Measurements from ENCODE around the gene NXN. TPM values are rescaled to one million over a fixed set of nuclear protein-coding genes. Genes with fewer than 3 reads are reported as not detected.

Gene NXN
- total RNA-seq, 4 donors from 2014 or later = 10.6 to 222 (median 13.8) TPM

GRCh38 chr17:917391-917811 is 62.2 kb downstream of the NXN start:
- peak overlapping the region; percentile 15 to 58 (median 31) for H3K27ac ChIP-seq
- H3K27me3 ChIP-seq = no peaks in the 10 kb centered on the region
- DNase-seq = no peak
- intact Hi-C loops (cut with DNase I; ENCODE audit: low total_unique reads) (loop anchor here (10.0 kb wide), 1 partner anchor 57 kb away; the partner anchor contains the start of gene NXN), in situ Hi-C loops (cut with MboI; ENCODE audit: low pct_ligation_motif_present in 1 of 4, low pct_unique_long_range_greater_than_20kb in 1 of 4, low sequenced_read_pairs in 3 of 4) (no loop called here)
- no peaks in the 10 kb centered on the region for H3K36me3 ChIP-seq
- no peak overlapping the region for H3K4me3 ChIP-seq
- H3K4me1 ChIP-seq = peaks cover 3 to 19% (median 6%) of the 10 kb centered on the region in 4 donors
- 84 to 85% methylated on average over 4 to 19 of the region's 19 CpGs for WGBS, 2 donors (ENCODE audit: low coverage in 1 of 2)
- no peak for TF ChIP-seq CTCF (IDR thresholded peaks at IDR 0.05)
- no peak for TF ChIP-seq POLR2A (IDR thresholded peaks at IDR 0.05)
- TF ChIP-seq POLR2AphosphoS5 (IDR thresholded peaks at IDR 0.05) = no peak
- no peaks in the 10 kb centered on the region for H3K9me3 ChIP-seq

GRCh38 chr17:916315-916714 is 63.3 kb downstream of the NXN start:
- intact Hi-C loops (cut with DNase I; ENCODE audit: low total_unique reads) = loop anchor here (10.0 kb wide), 1 partner anchor 58 kb away; the partner anchor contains the start of gene NXN
- no peaks in the 10 kb centered on the region for H3K27me3 ChIP-seq
- 87 to 92% methylated on average over 2 to 7 of the region's 7 CpGs for WGBS, 2 donors (ENCODE audit: low coverage in 1 of 2)
- H3K4me1 ChIP-seq = peaks cover 3 to 18% (median 6%) of the 10 kb centered on the region in 4 donors
- H3K9me3 ChIP-seq = no peaks in the 10 kb centered on the region
- H3K27ac ChIP-seq = peak overlapping the region; percentile 37 to 72 (median 54)
- in situ Hi-C loops (cut with MboI; ENCODE audit: low pct_ligation_motif_present in 1 of 4, low pct_unique_long_range_greater_than_20kb in 1 of 4, low sequenced_read_pairs in 3 of 4) = no loop called here
- H3K4me3 ChIP-seq = no peak overlapping the region
- TF ChIP-seq POLR2AphosphoS5 (IDR thresholded peaks at IDR 0.05) (no peak), CTCF (IDR thresholded peaks at IDR 0.05) (peak in 1 of 5 experiments; percentile 23)
- DNase-seq = no peak
- H3K36me3 ChIP-seq = no peaks in the 10 kb centered on the region

- H3K27ac ChIP-seq = peak overlapping the region; percentile 37 to 72 (median 54)
- TF ChIP-seq CTCF (IDR thresholded peaks at IDR 0.05) (no peak), POLR2A (IDR thresholded peaks at IDR 0.05) (no peak), EP300 (IDR thresholded peaks at IDR 0.05; ENCODE audit: low read depth) (no peak), POLR2AphosphoS5 (IDR thresholded peaks at IDR 0.05) (no peak)
- peaks cover 3 to 16% (median 6%) of the 10 kb centered on the region in 4 donors for H3K4me1 ChIP-seq
- H3K9me3 ChIP-seq = no peaks in the 10 kb centered on the region
- no peak overlapping the region for H3K4me3 ChIP-seq
- WGBS, 2 donors (ENCODE audit: low coverage in 1 of 2) = 40 to 61% methylated on average over 9 to 10 of the region's 10 CpGs
- no peaks in the 10 kb centered on the region for H3K27me3 ChIP-seq
- in situ Hi-C loops (cut with MboI; ENCODE audit: low pct_ligation_motif_present in 1 of 4, low pct_unique_long_range_greater_than_20kb in 1 of 4, low sequenced_read_pairs in 3 of 4) = no loop called here
- intact Hi-C loops (cut with DNase I; ENCODE audit: low total_unique reads) = loop anchor here (10.0 kb wide), 1 partner anchor 59 kb away; the partner anchor contains the start of gene NXN
- no peak for DNase-seq
- no peaks in the 10 kb centered on the region for H3K36me3 ChIP-seq
Measured at GRCh38 chr17:915538-916201, 63.9 kb downstream of the NXN start.

GRCh38 chr17:914561-914960 is 65.0 kb downstream of the NXN start:
- Histone ChIP-seq H3K27ac (peak overlapping the region in 1 of 4 donors; percentile 37), H3K9me3 (no peaks in the 10 kb centered on the region), H3K36me3 (no peaks in the 10 kb centered on the region), H3K4me3 (no peak overlapping the region), H3K4me1 (peaks cover 5 to 22% (median 8%) of the 10 kb centered on the region in 4 donors), H3K27me3 (no peaks in the 10 kb centered on the region)
- no peak for TF ChIP-seq POLR2AphosphoS5 (IDR thresholded peaks at IDR 0.05)
- no peak for TF ChIP-seq EP300 (IDR thresholded peaks at IDR 0.05; ENCODE audit: low read depth)
- no peak for TF ChIP-seq POLR2A (IDR thresholded peaks at IDR 0.05)
- no peak for TF ChIP-seq CTCF (IDR thresholded peaks at IDR 0.05)
- no peak for DNase-seq
- WGBS, 2 donors (ENCODE audit: low coverage in 1 of 2) = 79 to 84% methylated on average over 8 to 9 of the region's 9 CpGs
- in situ Hi-C loops (cut with MboI; ENCODE audit: low pct_ligation_motif_present in 1 of 4, low pct_unique_long_range_greater_than_20kb in 1 of 4, low sequenced_read_pairs in 3 of 4) (no loop called here), intact Hi-C loops (cut with DNase I; ENCODE audit: low total_unique reads) (loop anchor here (10.0 kb wide), 1 partner anchor 60 kb away; the partner anchor contains the start of gene NXN)

Measured in transverse colon (tissue), 4 donors.